WERI-Rb-1 (cell line): ENCODE data around the gene ZNF407.

Experiments used
- DNase-seq: peaks from one replicate; pipeline ENCODE4 v3.0.0-alpha.2; 2020
- H3K27ac ChIP-seq: fragments of 250-450 bp; sonication (Bioruptor Pico); 2 replicates; pipeline ENCODE4 v1.5.1; 2020; ENCODE audit warnings: mild to moderate bottlenecking, moderate library complexity
- H3K27me3 ChIP-seq: fragments of 250-450 bp; sonication (Bioruptor Pico); 2 replicates; pipeline ENCODE4 v1.5.1; 2021; ENCODE audit warnings: mild to moderate bottlenecking, low read depth, moderate library complexity; ENCODE audit not compliant: insufficient read depth, severe bottlenecking
- H3K36me3 ChIP-seq: fragments of 250-450 bp; sonication (Bioruptor Pico); 2 replicates; pipeline ENCODE4 v1.5.1; 2020; ENCODE audit warnings: mild to moderate bottlenecking, moderate library complexity
- H3K4me3 ChIP-seq: 2 replicates; pipeline ENCODE4 v1.5.1; 2011; ENCODE audit warnings: low read depth, mild to moderate bottlenecking, control low read depth, low read length
- H3K9me3 ChIP-seq: fragments of 250-450 bp; sonication (Bioruptor Pico); 2 replicates; pipeline ENCODE4 v1.5.1; 2021; ENCODE audit warnings: mild to moderate bottlenecking, moderate library complexity; ENCODE audit not compliant: severe bottlenecking
- CTCF ChIP-seq: IDR thresholded peaks from 2 replicates; pipeline ENCODE4 v1.5.1; 2011; ENCODE audit warnings: low read depth, mild to moderate bottlenecking, control low read depth, inconsistent platforms, low read length

The ZNF407 gene

GRCh38 chr18:74905247-74905646, 307.6 kb downstream of the ZNF407 start:
- Histone ChIP-seq H3K36me3 (no peaks in the 10 kb centered on the region), H3K4me3 (no peak overlapping the region), H3K27ac (no peak overlapping the region), H3K9me3 (no peaks in the 10 kb centered on the region), H3K27me3 (no peaks in the 10 kb centered on the region)
- no peak for DNase-seq
- TF ChIP-seq CTCF = no peak

- no peak for TF ChIP-seq CTCF
- H3K36me3 ChIP-seq = no peaks in the 10 kb centered on the region
- no peaks in the 10 kb centered on the region for H3K9me3 ChIP-seq
- DNase-seq = no peak
- no peaks in the 10 kb centered on the region for H3K27me3 ChIP-seq
- no peak overlapping the region for H3K4me3 ChIP-seq
- no peak overlapping the region for H3K27ac ChIP-seq
Measured at GRCh38 chr18:74906184-74906583, 308.5 kb downstream of the ZNF407 start.

- no peak for DNase-seq
- Histone ChIP-seq H3K27me3 (no peaks in the 10 kb centered on the region), H3K9me3 (no peaks in the 10 kb centered on the region), H3K27ac (no peak overlapping the region), H3K36me3 (no peaks in the 10 kb centered on the region), H3K4me3 (no peak overlapping the region)
- TF ChIP-seq CTCF = no peak
Measured at GRCh38 chr18:74914052-74914591, 316.5 kb downstream of the ZNF407 start.

- DNase-seq = no peak
- TF ChIP-seq CTCF = no peak
- Histone ChIP-seq H3K9me3 (no peaks in the 10 kb centered on the region), H3K36me3 (no peaks in the 10 kb centered on the region), H3K4me3 (no peak overlapping the region), H3K27ac (no peak overlapping the region), H3K27me3 (no peaks in the 10 kb centered on the region)
Measured at GRCh38 chr18:74914648-74915047, 317.0 kb downstream of the ZNF407 start.

GRCh38 chr18:74916773-74917393, 319.2 kb downstream of the ZNF407 start:
- no peaks in the 10 kb centered on the region for H3K27me3 ChIP-seq
- TF ChIP-seq CTCF = no peak
- no peak for DNase-seq

GRCh38 chr18:74918276-74918790, 320.7 kb downstream of the ZNF407 start:
- no peaks in the 10 kb centered on the region for H3K9me3 ChIP-seq
- no peak for TF ChIP-seq CTCF
- no peak overlapping the region for H3K4me3 ChIP-seq
- H3K27me3 ChIP-seq = no peaks in the 10 kb centered on the region
- no peak for DNase-seq
- no peak overlapping the region for H3K27ac ChIP-seq
- no peaks in the 10 kb centered on the region; the same call in 1 of the 2 replicates for H3K36me3 ChIP-seq

More at GRCh38 chr18:74916773-74917393, 319.2 kb downstream of the ZNF407 start:
- Histone ChIP-seq H3K9me3 (no peaks in the 10 kb centered on the region), H3K4me3 (no peak overlapping the region), H3K27ac (no peak overlapping the region), H3K36me3 (no peaks in the 10 kb centered on the region; the same call in 1 of the 2 replicates)
